KMS-11 (cell line): ENCODE measurements around the gene STEAP4.

Source experiments
- H2AFZ ChIP-seq: fragments of 200-600 bp; sonication (generic); 2 replicates; pipeline ENCODE4 v1.6.1; 2016; ENCODE audit warnings: antibody characterized with exemption, mixed run types, low read depth
- H3K27ac ChIP-seq: fragments of 200-600 bp; sonication (generic); 2 replicates; pipeline ENCODE4 v1.6.1; 2016; ENCODE audit warnings: mild to moderate bottlenecking, mixed run types
- H3K27me3 ChIP-seq: fragments of 200-600 bp; sonication (generic); 2 replicates; pipeline ENCODE4 v1.6.1; 2017; ENCODE audit warnings: mild to moderate bottlenecking, low read depth, mixed run types, moderate library complexity; ENCODE audit not compliant: insufficient read depth
- H3K36me3 ChIP-seq: fragments of 200-600 bp; sonication (generic); 2 replicates; pipeline ENCODE4 v1.6.1; 2017; ENCODE audit warnings: mild to moderate bottlenecking, mixed run types; ENCODE audit not compliant: insufficient read depth
- H3K4me1 ChIP-seq: fragments of 200-600 bp; sonication (generic); 2 replicates; pipeline ENCODE4 v1.6.1; 2016; ENCODE audit warnings: mild to moderate bottlenecking, low read depth, mixed run types; ENCODE audit not compliant: poor library complexity, severe bottlenecking
- H3K4me2 ChIP-seq: fragments of 200-600 bp; sonication (generic); 2 replicates; pipeline ENCODE4 v1.7.0; 2016; ENCODE audit warnings: mild to moderate bottlenecking, mixed run types
- H3K4me3 ChIP-seq: fragments of 200-600 bp; sonication (generic); IDR thresholded peaks from 2 replicates; pipeline ENCODE4 v1.6.1; 2017; ENCODE audit warnings: low read depth, low read length, mixed read lengths; ENCODE audit not compliant: insufficient read depth
- H3K79me2 ChIP-seq: fragments of 200-600 bp; sonication (generic); 2 replicates; pipeline ENCODE4 v1.6.1; 2016; ENCODE audit warnings: low read depth, mixed run types; ENCODE audit not compliant: insufficient read depth
- H3K9ac ChIP-seq: fragments of 200-600 bp; sonication (generic); 2 replicates; pipeline ENCODE4 v1.6.1; 2016; ENCODE audit warnings: mild to moderate bottlenecking, mixed run types
- H4K20me1 ChIP-seq: fragments of 200-600 bp; sonication (generic); 2 replicates; pipeline ENCODE4 v1.6.1; 2016; ENCODE audit warnings: mild to moderate bottlenecking, mixed run types; ENCODE audit not compliant: insufficient read depth
- TF ChIP-seq, protein P1 (sequence below): fragments of 200-600 bp; sonication (generic); conservative IDR thresholded peaks from 2 replicates; pipeline ENCODE4 v1.6.1; 2017; ENCODE audit warnings: low read depth, mild to moderate bottlenecking, antibody characterized with exemption, low read length, moderate library complexity, mixed read lengths

STEAP4 gene

GRCh38 chr7:88243345-88243909 is 63.3 kb downstream of the STEAP4 start:
- Histone ChIP-seq H3K27me3 (no peaks in the 10 kb centered on the region), H3K9ac (no peak overlapping the region), H2AFZ (no peak overlapping the region), H3K27ac (no peak overlapping the region), H3K36me3 (no peaks in the 10 kb centered on the region), H3K4me2 (no peak overlapping the region), H3K4me1 (peaks cover 3% of the 10 kb centered on the region), H3K79me2 (no peaks in the 10 kb centered on the region), H3K4me3 (no peak overlapping the region), H4K20me1 (no peaks in the 10 kb centered on the region)
- TF ChIP-seq, protein P1, sequence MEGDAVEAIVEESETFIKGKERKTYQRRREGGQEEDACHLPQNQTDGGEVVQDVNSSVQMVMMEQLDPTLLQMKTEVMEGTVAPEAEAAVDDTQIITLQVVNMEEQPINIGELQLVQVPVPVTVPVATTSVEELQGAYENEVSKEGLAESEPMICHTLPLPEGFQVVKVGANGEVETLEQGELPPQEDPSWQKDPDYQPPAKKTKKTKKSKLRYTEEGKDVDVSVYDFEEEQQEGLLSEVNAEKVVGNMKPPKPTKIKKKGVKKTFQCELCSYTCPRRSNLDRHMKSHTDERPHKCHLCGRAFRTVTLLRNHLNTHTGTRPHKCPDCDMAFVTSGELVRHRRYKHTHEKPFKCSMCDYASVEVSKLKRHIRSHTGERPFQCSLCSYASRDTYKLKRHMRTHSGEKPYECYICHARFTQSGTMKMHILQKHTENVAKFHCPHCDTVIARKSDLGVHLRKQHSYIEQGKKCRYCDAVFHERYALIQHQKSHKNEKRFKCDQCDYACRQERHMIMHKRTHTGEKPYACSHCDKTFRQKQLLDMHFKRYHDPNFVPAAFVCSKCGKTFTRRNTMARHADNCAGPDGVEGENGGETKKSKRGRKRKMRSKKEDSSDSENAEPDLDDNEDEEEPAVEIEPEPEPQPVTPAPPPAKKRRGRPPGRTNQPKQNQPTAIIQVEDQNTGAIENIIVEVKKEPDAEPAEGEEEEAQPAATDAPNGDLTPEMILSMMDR, result peak; percentile 82

GRCh38 chr7:88239852-88240251 is 66.8 kb downstream of the STEAP4 start:
- no peak overlapping the region for H3K27ac ChIP-seq
- H2AFZ ChIP-seq, result no peak overlapping the region
- no peaks in the 10 kb centered on the region for H3K27me3 ChIP-seq
- no peak overlapping the region for H3K4me2 ChIP-seq
- H4K20me1 ChIP-seq, result no peaks in the 10 kb centered on the region
- no peak overlapping the region for H3K4me3 ChIP-seq
- no peaks in the 10 kb centered on the region for H3K79me2 ChIP-seq
- H3K4me1 ChIP-seq, result peaks cover 3% of the 10 kb centered on the region
- H3K9ac ChIP-seq, result no peak overlapping the region
- TF ChIP-seq, protein P1, result no peak
- no peaks in the 10 kb centered on the region for H3K36me3 ChIP-seq

- Histone ChIP-seq H3K9ac (no peak overlapping the region), H4K20me1 (no peaks in the 10 kb centered on the region), H3K4me2 (no peak overlapping the region), H3K4me3 (no peak overlapping the region), H2AFZ (no peak overlapping the region), H3K36me3 (no peaks in the 10 kb centered on the region), H3K27me3 (no peaks in the 10 kb centered on the region), H3K27ac (no peak overlapping the region), H3K79me2 (no peaks in the 10 kb centered on the region), H3K4me1 (no peaks in the 10 kb centered on the region)
- TF ChIP-seq, protein P1, result no peak
Observed at GRCh38 chr7:88233828-88234227, 72.9 kb downstream of the STEAP4 start.

DNA sequence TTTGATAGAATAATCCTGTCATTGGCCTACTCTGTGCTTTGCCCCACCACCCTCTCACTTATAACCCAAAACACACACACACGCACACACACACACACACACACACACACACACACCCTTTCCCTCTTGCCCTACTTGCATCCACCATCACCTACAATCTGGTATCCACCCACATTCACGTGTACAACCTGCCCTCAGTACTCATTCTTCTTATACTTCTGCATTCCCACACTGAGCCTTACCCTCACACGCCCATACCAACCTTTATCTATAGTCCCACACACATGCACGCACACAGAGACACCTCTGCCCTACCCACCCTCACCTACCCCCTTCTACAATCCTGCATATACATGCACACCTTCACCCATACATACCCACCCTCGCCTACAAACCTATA is 76.0 kb downstream of the STEAP4 start:
- Histone ChIP-seq H3K27ac (no peak overlapping the region), H3K9ac (no peak overlapping the region), H3K79me2 (no peaks in the 10 kb centered on the region), H2AFZ (no peak overlapping the region), H3K4me3 (no peak overlapping the region), H3K4me1 (no peaks in the 10 kb centered on the region), H3K36me3 (no peaks in the 10 kb centered on the region), H3K27me3 (no peaks in the 10 kb centered on the region), H3K4me2 (no peak overlapping the region), H4K20me1 (no peaks in the 10 kb centered on the region)
- TF ChIP-seq, protein P1, result no peak
